Smooth muscle cell (in vitro differentiated cells): ENCODE data around the gene MYH6. TPM values are rescaled to one million over a fixed set of nuclear protein-coding genes. Genes with fewer than 3 reads are reported as not detected.

Experiments
- DNase-seq: peaks from one replicate; lab custom pipeline; 2025; ENCODE audit not compliant: unreplicated experiment; lab: John Stamatoyannopoulos, UW
- H2AFZ ChIP-seq: fragments of 200-600 bp; sonication (generic); 2 replicates; pipeline ENCODE4 v1.6.0; 2016; ENCODE audit warnings: antibody characterized with exemption, low read depth, mild to moderate bottlenecking
- H3F3A ChIP-seq: fragments of 200-600 bp; sonication (generic); 2 replicates; pipeline ENCODE4 v1.6.0; 2017; ENCODE audit warnings: antibody characterized with exemption, low read depth
- H3K27ac ChIP-seq: fragments of 200-600 bp; sonication (generic); 2 replicates; pipeline ENCODE4 v1.5.1; 2016; ENCODE audit warnings: low read depth, mild to moderate bottlenecking
- H3K27me3 ChIP-seq: fragments of 200-600 bp; sonication (generic); 2 replicates; pipeline ENCODE4 v1.6.1; 2016; ENCODE audit warnings: low read depth, mild to moderate bottlenecking
- H3K36me3 ChIP-seq: fragments of 200-600 bp; sonication (generic); 2 replicates; pipeline ENCODE4 v1.5.1; 2016; ENCODE audit warnings: low read depth
- H3K4me1 ChIP-seq: fragments of 200-600 bp; sonication (generic); 2 replicates; pipeline ENCODE4 v1.5.1; 2016; ENCODE audit warnings: low read depth
- H3K4me2 ChIP-seq: fragments of 200-600 bp; sonication (generic); 2 replicates; pipeline ENCODE4 v1.6.0; 2016; ENCODE audit warnings: mild to moderate bottlenecking
- H3K4me3 ChIP-seq: fragments of 200-600 bp; sonication (generic); 2 replicates; pipeline ENCODE4 v1.5.1; 2016; ENCODE audit warnings: mild to moderate bottlenecking
- H3K79me2 ChIP-seq: fragments of 200-600 bp; sonication (generic); 2 replicates; pipeline ENCODE4 v1.6.0; 2016; ENCODE audit warnings: low read depth, mild to moderate bottlenecking
- H3K9ac ChIP-seq: fragments of 200-600 bp; sonication (generic); 2 replicates; pipeline ENCODE4 v1.6.0; 2016; ENCODE audit warnings: low read depth
- H3K9me3 ChIP-seq: fragments of 200-600 bp; sonication (generic); replicated peaks from 2 replicates; pipeline ENCODE4 v1.5.1; 2016; ENCODE audit warnings: low read depth
- H4K20me1 ChIP-seq: fragments of 200-600 bp; sonication (generic); 2 replicates; pipeline ENCODE4 v1.6.0; 2016; ENCODE audit warnings: low read depth
- CTCF ChIP-seq: fragments of 200-600 bp; sonication (generic); IDR thresholded peaks from 2 replicates; pipeline ENCODE4 v1.5.1; 2017; ENCODE audit warnings: borderline replicate concordance, mild to moderate bottlenecking, antibody characterized with exemption; ENCODE audit not compliant: insufficient read depth, poor library complexity, severe bottlenecking
- WGBS: methylation state at CpG from one replicate; pipeline ENCODE4 v1.1.7; 2016; ENCODE audit warnings: low lambda C conversion rate; 5-methylcytosine and 5-hydroxymethylcytosine counted together
- polyA plus RNA-seq: library from polyadenylated mRNA; unstranded; fragments of >200 nt; fragmentation: Nextera tagmentation; extraction: Ambion mirVana; gene quantifications from 2 replicates; pipeline ENCODE4 v1.2.1, GENCODE V29; 2016
- total RNA-seq: library from RNA; depleted of rRNA; stranded (reverse); fragments of >200 nt; gene quantifications from 2 replicates; pipeline ENCODE4 v1.2.3, GENCODE V29; 2014

The MYH6 gene
- total and polyA plus RNA-seq, 2 experiments from 2014 or later, result 0.23 TPM; not detected in 1

- H2AFZ ChIP-seq, result no peak overlapping the region
- H3F3A ChIP-seq, result no peaks in the 10 kb centered on the region
- H3K79me2 ChIP-seq, result no peaks in the 10 kb centered on the region
- H3K4me1 ChIP-seq, result no peaks in the 10 kb centered on the region
- no peak overlapping the region for H3K4me2 ChIP-seq
- WGBS, result 95% methylated on average over 19 of the region's 19 CpGs
- no peak for TF ChIP-seq CTCF
- no peak overlapping the region for H3K27ac ChIP-seq
- no peak overlapping the region for H3K4me3 ChIP-seq
- DNase-seq, result no peak
- H4K20me1 ChIP-seq, result peaks cover 6% of the 10 kb centered on the region
- H3K9ac ChIP-seq, result no peak overlapping the region
- H3K9me3 ChIP-seq, result no peaks in the 10 kb centered on the region
- H3K27me3 ChIP-seq, result no peaks in the 10 kb centered on the region
- H3K36me3 ChIP-seq, result no peaks in the 10 kb centered on the region
Observed at GRCh38 chr14:23347406-23348296, 60.4 kb downstream of the MYH6 start.

DNA sequence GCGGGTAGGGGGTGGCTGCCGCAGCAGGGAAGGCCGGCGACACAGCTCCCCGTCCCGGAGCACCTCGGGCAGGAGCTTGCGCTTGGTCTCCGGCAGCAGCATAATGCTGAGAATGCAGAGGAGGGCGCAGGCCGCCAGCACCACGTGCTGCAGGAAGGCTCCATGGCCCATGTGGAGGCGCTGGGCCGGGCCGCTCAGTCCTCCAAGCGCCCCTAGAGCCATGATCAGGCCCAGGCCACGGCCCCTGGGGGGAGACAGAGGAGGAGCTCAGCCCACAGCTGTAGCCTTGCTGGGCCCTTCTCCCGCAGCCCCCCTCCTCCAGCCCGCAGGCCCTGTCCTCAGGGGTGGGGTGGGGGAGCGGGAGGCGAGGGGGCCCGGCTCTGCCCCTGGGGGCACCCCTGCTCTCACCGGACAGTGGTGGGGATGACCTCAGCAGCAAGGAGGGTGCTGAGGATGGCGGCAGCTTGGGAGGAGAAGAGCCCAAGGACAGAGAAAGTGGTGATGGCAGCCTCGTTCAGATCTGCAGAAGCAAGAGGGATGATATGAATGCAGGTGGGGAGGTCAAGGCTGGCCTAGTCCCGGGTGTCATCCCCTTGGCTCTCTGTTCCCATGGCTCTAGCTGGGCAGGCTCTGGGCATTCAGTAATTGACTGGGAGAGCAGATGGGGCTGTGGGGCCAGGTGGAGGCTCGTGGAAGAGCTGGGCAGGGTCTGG is 61.2 kb downstream of the MYH6 start:
- no peak for DNase-seq
- H3K79me2 ChIP-seq, result no peaks in the 10 kb centered on the region
- no peaks in the 10 kb centered on the region for H3K9me3 ChIP-seq
- peaks cover 6% of the 10 kb centered on the region for H4K20me1 ChIP-seq
- H3K27me3 ChIP-seq, result no peaks in the 10 kb centered on the region
- H3K4me2 ChIP-seq, result no peak overlapping the region
- no peak overlapping the region for H3K4me3 ChIP-seq
- no peak for TF ChIP-seq CTCF
- no peak overlapping the region for H3K9ac ChIP-seq
- WGBS, result 90% methylated on average over 26 of the region's 27 CpGs
- no peak overlapping the region for H2AFZ ChIP-seq
- no peaks in the 10 kb centered on the region for H3K4me1 ChIP-seq
- no peaks in the 10 kb centered on the region for H3K36me3 ChIP-seq
- no peak overlapping the region for H3K27ac ChIP-seq
- no peaks in the 10 kb centered on the region for H3F3A ChIP-seq

GRCh38 chr14:23345987-23346692 is 61.9 kb downstream of the MYH6 start:
- no peak overlapping the region for H3K4me3 ChIP-seq

More at GRCh38 chr14:23345987-23346692, 61.9 kb downstream of the MYH6 start:
- no peaks in the 10 kb centered on the region for H3K36me3 ChIP-seq
- no peaks in the 10 kb centered on the region for H3K79me2 ChIP-seq
- H3K4me1 ChIP-seq, result no peaks in the 10 kb centered on the region
- no peak overlapping the region for H3K4me2 ChIP-seq
- no peaks in the 10 kb centered on the region for H3K27me3 ChIP-seq
- no peaks in the 10 kb centered on the region for H3K9me3 ChIP-seq
- peaks cover under 1% of the 10 kb centered on the region for H4K20me1 ChIP-seq
- WGBS, result 69% methylated on average over 13 of the region's 13 CpGs
- H2AFZ ChIP-seq, result no peak overlapping the region
- no peak for TF ChIP-seq CTCF
- no peaks in the 10 kb centered on the region for H3F3A ChIP-seq
- no peak overlapping the region for H3K9ac ChIP-seq
- no peak for DNase-seq
- no peak overlapping the region for H3K27ac ChIP-seq
